GM12878 (cell line): ENCODE data around the gene GPAT3. TPM values are rescaled to one million over a fixed set of nuclear protein-coding genes. Genes with fewer than 3 reads are reported as not detected.

Experiments
- ATAC-seq: fragments of 200-7000 bp; cut with Tn5 transposase; 3 replicates; pipeline ENCODE4 v1.9.1; 2020; ENCODE audit warnings: mild to moderate bottlenecking, moderate library complexity
- BruUV-seq: library from RNA; stranded (reverse); fragments of 400-500 nt; replicated peaks from 2 replicates; lab custom pipeline; 2021; lab: Mats Ljungman, UMichigan
- CTCF ChIA-PET: fragments of 300-600 bp; sonication (Branson Sonifier 250); formaldehyde crosslinking; extraction: SDS; loops from one replicate; lab custom pipeline; 2021; ENCODE audit warnings: inconsistent platforms; lab: Yijun Ruan, JAX
- POLR2A ChIA-PET: fragments of 350-600 bp; formaldehyde crosslinking; extraction: SDS; loops from one replicate; lab custom pipeline; 2021; ENCODE audit warnings: inconsistent platforms; lab: Charles Lee
- RAD21 ChIA-PET: fragments of 300-600 bp; sonication (Branson Sonifier 250); formaldehyde crosslinking; loops from one replicate; lab custom pipeline; 2023; ENCODE audit warnings: antibody characterized with exemption; ENCODE audit not compliant: unreplicated experiment; lab: Charles Lee
- SMC1A ChIA-PET: fragments of 300-600 bp; sonication (Branson Sonifier 250); formaldehyde crosslinking; loops from one replicate; lab custom pipeline; 2023; ENCODE audit not compliant: unreplicated experiment, uncharacterized antibody; lab: Charles Lee
- DNase-seq: peaks from one replicate; pipeline ENCODE4 v3.0.0-alpha.2; 2011; ENCODE audit warnings: low read depth, low spot score
- FAIRE-seq: peaks from 3 replicates; lab custom pipeline; 2011; peaks lifted over from hg19 to GRCh38; lab: Jason Lieb, UNC
- H2AFZ ChIP-seq: 2 replicates; pipeline ENCODE4 v1.6.0; 2011; ENCODE audit warnings: low read depth, low read length, control low read depth; ENCODE audit not compliant: control insufficient read depth
- H3K27ac ChIP-seq: 2 replicates; pipeline ENCODE4 v1.5.1; 2011; ENCODE audit warnings: control low read depth; ENCODE audit not compliant: control insufficient read depth, insufficient read depth
- H3K27me3 ChIP-seq, 2 experiments: replicated peaks in 1 of 2; 2 replicates each; pipeline versions ENCODE4 v1.6.0 to v1.6.1; 2011; ENCODE audit warnings: low read length in 1 of 2; ENCODE audit not compliant: control insufficient read depth in 2 of 2, insufficient read depth in 2 of 2
- H3K36me3 ChIP-seq, 2 experiments: 2 replicates each; pipeline ENCODE4 v1.5.1; 2011; ENCODE audit warnings: low read length in 1 of 2; ENCODE audit not compliant: control insufficient read depth in 2 of 2, insufficient read depth in 2 of 2
- H3K4me1 ChIP-seq: 2 replicates; pipeline ENCODE4 v1.6.1; 2011; ENCODE audit warnings: mild to moderate bottlenecking, low read length, moderate library complexity, mixed read lengths; ENCODE audit not compliant: control insufficient read depth, insufficient read depth
- H3K4me2 ChIP-seq: 2 replicates; pipeline ENCODE4 v1.6.0; 2011; ENCODE audit warnings: control low read depth; ENCODE audit not compliant: control insufficient read depth, insufficient read depth
- H3K4me3 ChIP-seq: fragments of 200-600 bp; sonication (generic); 2 replicates; pipeline ENCODE4 v1.5.1; 2016
- H3K79me2 ChIP-seq: 2 replicates; pipeline ENCODE4 v1.6.0; 2011; ENCODE audit warnings: low read length; ENCODE audit not compliant: control insufficient read depth, insufficient read depth
- H3K9ac ChIP-seq: 2 replicates; pipeline ENCODE4 v1.8.0; 2011; ENCODE audit warnings: low read length, control low read depth, mixed read lengths; ENCODE audit not compliant: control insufficient read depth, insufficient read depth
- H3K9me3 ChIP-seq: replicated peaks from 3 replicates; pipeline ENCODE4 v1.5.1; 2011; ENCODE audit warnings: mild to moderate bottlenecking, low read length; ENCODE audit not compliant: control insufficient read depth, insufficient read depth
- H4K20me1 ChIP-seq: 2 replicates; pipeline ENCODE4 v1.6.0; 2011; ENCODE audit not compliant: control insufficient read depth, insufficient read depth
- ATF7 ChIP-seq: fragments of 450-650 bp; IDR thresholded peaks from 2 replicates; pipeline ENCODE4 v1.6.1; 2016; ENCODE audit warnings: low read depth, mild to moderate bottlenecking
- FOXK2 ChIP-seq: fragments of 450-650 bp; IDR thresholded peaks from 2 replicates; pipeline ENCODE4 v1.6.1; 2017; ENCODE audit warnings: mild to moderate bottlenecking, moderate library complexity
- NFYB ChIP-seq: IDR thresholded peaks from 2 replicates; pipeline ENCODE4 v1.6.1; 2011; ENCODE audit warnings: low read depth, mild to moderate bottlenecking, low read length, improper control_type of control experiment, moderate library complexity; ENCODE audit not compliant: insufficient read depth
- NRF1 ChIP-seq: conservative IDR thresholded peaks from 2 replicates; pipeline ENCODE4 v1.6.1; 2011; ENCODE audit warnings: mild to moderate bottlenecking, low read depth, low read length, improper control_type of control experiment
- WRNIP1 ChIP-seq: IDR thresholded peaks from 2 replicates; pipeline ENCODE4 v1.6.1; 2011; ENCODE audit warnings: low read depth, low read length, improper control_type of control experiment, borderline replicate concordance
- ZNF592 ChIP-seq: fragments of 450-650 bp; IDR thresholded peaks from 2 replicates; pipeline ENCODE4 v1.6.1; 2017; ENCODE audit warnings: mild to moderate bottlenecking, moderate library complexity
- WGBS: methylation state at CpG from one replicate; pipeline ENCODE4 v1.1.6; 2016; ENCODE audit warnings: low lambda C conversion rate; ENCODE audit not compliant: insufficient replicate concordance, insufficient coverage; ENCODE audit errors: missing lambda C conversion rate; 5-methylcytosine and 5-hydroxymethylcytosine counted together
- in situ Hi-C: fragments of 300-500 bp; cut with MboI; formaldehyde crosslinking; loops from 9 replicates; pipeline ENCODE4 v1.14.3; 2018; ENCODE audit warnings: mixed read lengths
- intact Hi-C: fragments of 100-400 bp; cut with micrococcal nuclease; formaldehyde crosslinking; loops from one replicate; pipeline ENCODE4 v1.14.2; 2022; ENCODE audit not compliant: unreplicated experiment
- polyA plus RNA-seq, 11 experiments: library from polyadenylated mRNA; depleted of rRNA in 4 of 11; unstranded in 6 of 11; stranded (reverse) in 5 of 11; fragments of >200 nt; fragmentation: Nextera tagmentation in 4 of 11; fragmentation: Illumina TruSeq in 1 of 11; extraction: Ambion mirVana in 4 of 11; extraction: Trizol in 1 of 11; gene quantifications; 1 replicate in 1 of 11; 2 replicates in 10 of 11; pipeline versions ENCODE4 v1.2.1 to v1.2.3, GENCODE V29; 2011 to 2016; ENCODE audit warnings: inconsistent platforms in 2 of 11, missing spikeins in 2 of 11, low read depth in 1 of 11
- total RNA-seq, 4 experiments: library from RNA; depleted of rRNA in 3 of 4; stranded (reverse); fragments of >200 nt in 3 of 4; fragmentation: Illumina TruSeq in 1 of 4; extraction: Trizol in 1 of 4; gene quantifications; 2 replicates each; pipeline versions ENCODE4 v1.2.1 to v1.2.3, GENCODE V29; 2013 to 2021
- TF ChIP-seq, protein P1 (sequence below): fragments of 450-650 bp; IDR thresholded peaks from 2 replicates; pipeline ENCODE4 v1.6.1; 2018; ENCODE audit warnings: borderline replicate concordance, mild to moderate bottlenecking; ENCODE audit not compliant: partially characterized antibody

GPAT3 gene
- total and polyA plus RNA-seq, 10 of the 15 experiments (the other 5 are each of a cell fraction or from before 2014, with no cell fraction given), result 0.26 to 1.1 (median 0.52) TPM

DNA sequence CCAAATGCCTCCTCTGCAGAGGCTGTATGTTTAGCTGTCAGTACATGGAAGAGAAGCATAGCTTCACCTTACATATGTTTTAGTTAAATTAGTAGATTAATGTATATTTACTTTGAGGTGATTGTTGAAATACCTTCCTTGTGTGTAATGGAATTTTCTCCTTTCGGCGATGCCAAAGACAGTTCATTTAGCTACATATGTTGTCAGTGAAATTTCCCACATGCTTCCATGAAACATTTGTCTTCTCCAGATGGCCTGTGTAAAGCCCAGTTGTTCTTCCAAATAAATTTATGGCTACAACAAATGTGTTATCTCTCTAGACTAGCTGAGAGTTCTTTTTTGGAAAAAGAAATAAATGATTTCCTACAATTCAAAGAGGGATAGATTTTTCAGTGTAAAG lies 95.2 kb downstream of the GPAT3 start:
- RAD21 ChIA-PET, result no interaction called here
- CTCF ChIA-PET, result interaction anchor here (0.8 to 4.1 kb wide), 3 partner anchors 12 to 141 kb away, joined by 3 to 24 read pairs (median 3); no protein-coding TSS in a partner anchor
- POLR2A ChIA-PET, result no interaction called here
- Histone ChIP-seq H3K4me3 (no peak overlapping the region), H3K4me2 (no peak overlapping the region), H3K9me3 (no peaks in the 10 kb centered on the region), H3K27ac (no peak overlapping the region), H3K27me3 (no peaks in the 10 kb centered on the region), H3K4me1 (no peaks in the 10 kb centered on the region), H3K36me3 (no peaks in the 10 kb centered on the region), H3K9ac (no peak overlapping the region), H3K79me2 (no peaks in the 10 kb centered on the region), H4K20me1 (no peaks in the 10 kb centered on the region), H2AFZ (no peak overlapping the region)
- FAIRE-seq (no peak), DNase-seq (no peak), ATAC-seq (no peak)
- intact Hi-C loops (loop anchor here (10.0 kb wide), 1 partner anchor 576 kb away; no protein-coding TSS in a partner anchor), in situ Hi-C loops (loop anchor here (25.0 kb wide), 1 partner anchor 569 kb away; no protein-coding TSS in a partner anchor)
- TF ChIP-seq WRNIP1 (no peak), ATF7 (no peak), FOXK2 (no peak), NRF1 (no peak), NFYB (no peak), ZNF592 (no peak)
- TF ChIP-seq, protein P1, sequence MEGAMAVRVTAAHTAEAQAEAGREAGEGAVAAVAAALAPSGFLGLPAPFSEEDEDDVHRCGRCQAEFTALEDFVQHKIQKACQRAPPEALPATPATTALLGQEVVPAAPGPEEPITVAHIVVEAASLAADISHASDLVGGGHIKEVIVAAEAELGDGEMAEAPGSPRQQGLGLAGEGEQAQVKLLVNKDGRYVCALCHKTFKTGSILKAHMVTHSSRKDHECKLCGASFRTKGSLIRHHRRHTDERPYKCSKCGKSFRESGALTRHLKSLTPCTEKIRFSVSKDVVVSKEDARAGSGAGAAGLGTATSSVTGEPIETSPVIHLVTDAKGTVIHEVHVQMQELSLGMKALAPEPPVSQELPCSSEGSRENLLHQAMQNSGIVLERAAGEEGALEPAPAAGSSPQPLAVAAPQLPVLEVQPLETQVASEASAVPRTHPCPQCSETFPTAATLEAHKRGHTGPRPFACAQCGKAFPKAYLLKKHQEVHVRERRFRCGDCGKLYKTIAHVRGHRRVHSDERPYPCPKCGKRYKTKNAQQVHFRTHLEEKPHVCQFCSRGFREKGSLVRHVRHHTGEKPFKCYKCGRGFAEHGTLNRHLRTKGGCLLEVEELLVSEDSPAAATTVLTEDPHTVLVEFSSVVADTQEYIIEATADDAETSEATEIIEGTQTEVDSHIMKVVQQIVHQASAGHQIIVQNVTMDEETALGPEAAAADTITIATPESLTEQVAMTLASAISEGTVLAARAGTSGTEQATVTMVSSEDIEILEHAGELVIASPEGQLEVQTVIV, result no peak
- WGBS, result 100% methylated on average over 2 of the region's 2 CpGs
- no TSS peak for BruUV-seq
- SMC1A ChIA-PET, result interaction anchor here (0.6 to 0.8 kb wide), 2 partner anchors 12 to 208 kb away, joined by 3 read pairs; no protein-coding TSS in a partner anchor
